Erythroblast (primary cell): ENCODE measurements around the gene DOCK1.

Experiments used
- DNase-seq, 2 experiments: peaks; one replicate each; lab custom pipeline; 2025; lab: John Stamatoyannopoulos, UW
- GATA1 ChIP-seq: IDR thresholded peaks from 2 replicates; pipeline ENCODE4 v1.6.1; 2011; ENCODE audit warnings: low read depth, mild to moderate bottlenecking, control low read depth, low read length, moderate library complexity
- POLR2A ChIP-seq: IDR thresholded peaks from 2 replicates; pipeline ENCODE4 v1.6.1; 2011; ENCODE audit warnings: mild to moderate bottlenecking, low read length

Gene DOCK1

DNA sequence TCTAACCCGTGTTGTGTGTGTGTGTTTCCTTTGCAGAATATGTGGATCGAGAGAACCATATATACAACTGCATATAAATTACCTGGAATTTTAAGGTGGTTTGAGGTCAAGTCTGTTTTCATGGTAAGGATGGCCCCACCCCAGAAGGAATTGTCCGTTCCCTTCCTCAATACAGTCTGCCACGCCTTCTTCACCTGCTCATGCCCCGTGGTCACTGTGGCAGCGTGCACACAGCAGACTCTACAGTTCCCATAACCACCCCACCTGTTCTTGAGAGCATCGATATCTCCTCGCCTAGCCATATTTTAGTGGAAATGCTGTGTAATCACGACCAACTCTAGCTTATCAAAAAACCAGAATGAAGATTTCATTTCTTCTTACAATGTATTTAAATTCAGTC lies 509.9 kb downstream of the DOCK1 start:
- no peak for DNase-seq
- TF ChIP-seq GATA1 (no peak), POLR2A (no peak)

DNA sequence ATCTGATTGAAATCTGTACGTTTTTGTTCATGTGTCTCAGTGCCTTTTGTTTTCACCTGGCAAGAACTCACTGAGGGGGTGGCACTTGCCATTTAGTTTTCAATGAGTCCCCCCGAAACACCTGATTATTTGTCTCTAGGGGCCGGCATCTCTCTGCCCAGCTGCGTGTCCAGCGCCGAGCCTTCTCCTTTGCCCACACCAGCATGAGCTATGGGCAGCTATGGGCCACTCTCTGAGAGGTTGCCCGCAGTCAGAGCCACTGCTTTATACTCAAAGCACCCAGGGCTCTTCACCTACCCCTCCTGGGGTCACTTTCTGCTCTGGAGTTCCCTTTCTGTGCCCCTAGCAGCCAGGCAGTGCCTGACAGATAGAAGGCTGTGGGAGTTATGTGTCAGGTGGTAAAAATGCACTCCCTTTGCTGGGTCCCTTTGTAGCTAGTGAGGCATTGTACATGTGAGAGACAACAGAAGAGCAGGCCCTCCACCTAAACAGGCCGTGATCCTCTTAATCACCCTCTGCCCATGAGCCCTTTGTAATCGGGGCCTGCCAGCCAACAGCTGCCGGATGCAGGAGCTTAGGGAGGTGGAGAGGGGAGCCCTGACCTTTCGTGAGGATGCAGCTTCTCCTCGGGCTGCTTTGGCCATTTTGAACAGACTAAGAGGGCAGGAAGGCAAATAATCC lies 510.8 kb downstream of the DOCK1 start:
- TF ChIP-seq POLR2A = no peak
- no peak for TF ChIP-seq GATA1

DNA sequence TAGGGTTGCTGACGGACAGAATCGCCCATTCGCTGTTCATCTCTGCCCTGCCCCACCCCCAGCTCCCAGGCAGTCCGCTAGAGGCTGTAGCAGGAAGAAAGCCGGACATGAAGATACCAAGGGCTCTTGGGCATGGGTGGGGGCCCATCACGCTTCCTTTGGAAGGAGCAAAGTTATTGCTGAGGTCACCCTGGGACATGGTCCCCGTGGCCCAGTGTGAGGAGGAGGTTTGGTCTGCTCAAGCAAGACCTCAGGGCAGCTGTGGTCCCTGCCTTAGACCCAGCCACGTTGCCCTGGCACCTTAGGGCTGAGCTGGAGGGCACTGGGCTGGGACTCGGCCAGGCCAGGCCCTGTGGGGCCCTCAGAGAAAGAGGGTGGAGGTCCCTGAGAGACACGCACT lies 511.8 kb downstream of the DOCK1 start:
- TF ChIP-seq GATA1 (no peak), POLR2A (no peak)
- DNase-seq = no peak

More for the DNA sequence above, 510.8 kb downstream of the DOCK1 start:
- no peak for DNase-seq

DNA sequence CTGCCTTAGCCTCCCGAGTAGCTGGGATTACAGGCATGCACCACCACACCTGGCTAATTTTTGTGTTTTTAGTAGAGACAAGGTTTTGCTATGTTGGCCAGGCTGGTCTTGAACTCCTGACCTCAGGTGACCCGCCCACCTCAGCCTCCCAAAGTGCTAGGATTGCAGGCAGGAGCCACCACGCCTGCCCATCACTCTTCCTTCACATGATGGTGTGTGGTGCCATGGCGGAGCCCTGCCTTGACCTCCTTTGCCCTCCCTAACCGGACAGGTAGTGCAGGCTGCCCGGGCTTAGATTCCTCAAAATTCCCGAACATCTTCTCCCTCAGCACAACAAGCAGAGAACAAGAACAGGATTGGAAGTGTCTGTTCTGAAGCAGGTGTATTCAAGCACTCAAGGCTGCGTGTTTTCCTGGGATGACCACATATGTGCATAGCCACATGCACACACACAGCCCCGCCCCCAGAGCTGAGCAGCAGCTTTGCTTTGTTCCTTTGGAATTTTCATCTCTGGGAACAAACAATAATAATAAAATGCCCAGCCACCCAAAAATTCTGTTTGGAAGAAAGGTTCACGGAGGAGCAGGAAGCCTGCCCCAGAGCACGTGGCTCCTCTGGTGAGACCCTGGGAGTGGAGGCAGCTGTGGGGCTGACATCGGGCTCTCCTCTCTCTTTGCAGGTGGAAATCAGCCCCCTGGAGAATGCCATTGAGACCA lies 512.6 kb downstream of the DOCK1 start:
- TF ChIP-seq GATA1 (no peak), POLR2A (no peak)
- DNase-seq = no peak

DNA sequence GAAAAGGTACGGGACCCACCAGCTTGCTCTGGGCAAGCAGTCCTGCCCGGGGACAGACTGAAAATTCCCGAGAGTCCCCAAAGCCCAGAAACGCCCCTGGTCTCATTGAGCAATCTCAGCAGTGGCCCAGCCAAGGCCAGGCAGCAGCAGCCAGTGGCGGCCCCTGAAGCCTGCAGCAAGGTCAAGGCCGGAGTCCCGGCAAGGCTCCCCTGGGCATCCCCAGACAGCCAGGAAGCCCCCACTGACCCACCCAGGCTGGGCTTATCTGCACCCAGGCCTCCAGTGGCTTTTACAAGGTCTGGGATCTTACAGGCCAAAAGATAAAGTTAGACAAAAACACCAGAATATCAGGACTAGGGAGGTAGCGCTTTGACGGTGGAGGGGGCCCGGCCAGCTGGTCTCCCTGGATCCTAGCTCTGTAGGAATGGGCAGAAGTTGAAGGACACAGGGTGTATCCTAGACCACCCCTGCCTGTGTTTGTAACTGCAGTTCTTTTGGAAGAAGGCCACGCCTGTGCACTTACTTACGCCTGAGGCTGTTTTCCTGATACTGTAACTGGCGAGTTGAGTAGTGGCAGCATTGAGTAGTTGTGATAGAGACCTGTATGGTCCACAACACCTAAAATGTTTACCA lies 513.4 kb downstream of the DOCK1 start:
- TF ChIP-seq GATA1 (no peak), POLR2A (no peak)
- DNase-seq = no peak

DNA sequence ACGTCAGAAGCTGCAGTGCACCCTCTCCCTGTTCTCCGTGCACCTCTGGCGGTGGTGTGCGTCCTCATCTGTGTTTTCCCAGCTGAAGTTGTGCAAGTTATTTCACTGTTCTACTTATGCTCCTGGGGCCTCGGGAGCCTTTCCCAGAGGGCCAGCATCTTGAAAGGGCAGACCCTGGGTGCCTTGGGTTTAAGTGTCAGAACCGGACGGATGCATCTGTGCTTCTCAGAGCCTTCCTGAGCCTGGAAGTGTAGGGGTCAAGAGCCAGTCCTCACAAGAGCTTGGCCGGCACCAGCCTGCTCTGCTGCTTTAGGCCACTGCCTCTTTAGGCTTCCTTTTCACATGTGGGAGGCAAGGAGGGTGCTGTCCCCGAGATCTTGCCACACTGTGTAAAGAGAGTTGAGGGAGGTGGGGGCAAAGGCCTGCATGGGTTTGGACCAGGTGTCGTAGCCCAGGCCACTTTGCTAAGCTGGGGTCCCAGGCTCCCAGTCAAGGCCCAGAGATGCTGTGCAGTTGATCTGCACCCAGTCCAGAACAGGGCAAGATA lies 515.0 kb downstream of the DOCK1 start:
- TF ChIP-seq POLR2A = no peak
- TF ChIP-seq GATA1 = no peak

DNA sequence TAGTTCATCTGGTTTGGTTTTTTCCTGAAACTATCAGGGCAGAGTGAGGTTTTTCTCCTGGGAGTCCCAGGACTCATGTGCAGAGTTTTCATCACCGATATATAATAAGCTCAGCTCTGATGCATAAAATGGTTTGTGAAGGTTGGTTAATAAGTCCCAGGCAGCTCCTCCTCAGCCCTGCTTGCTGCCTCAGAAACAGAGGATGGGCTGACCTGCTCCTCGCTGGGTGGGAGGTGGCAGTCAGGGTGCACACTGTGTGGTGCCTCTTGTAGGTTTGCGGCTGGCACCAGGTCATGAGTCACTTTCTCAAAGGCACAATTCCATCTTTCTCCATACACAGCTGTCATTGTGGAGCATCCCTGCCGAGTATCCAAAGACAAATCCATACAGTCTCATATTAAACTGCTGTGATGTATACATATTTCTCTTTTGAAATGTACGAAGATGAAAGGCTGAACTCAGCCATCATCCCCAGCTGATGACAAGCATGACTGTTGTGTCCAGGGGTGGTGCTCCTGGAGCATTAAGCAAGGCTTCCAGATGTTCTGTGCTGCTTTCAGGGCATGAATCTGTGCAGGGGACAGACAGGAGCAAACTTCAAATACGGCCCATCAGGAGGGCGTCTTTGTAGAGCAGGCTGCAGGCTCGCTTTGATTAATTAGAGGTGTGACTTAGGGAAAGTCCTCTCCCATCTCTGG lies 518.1 kb downstream of the DOCK1 start:
- TF ChIP-seq POLR2A = no peak
- DNase-seq = no peak

More for the DNA sequence above, 515.0 kb downstream of the DOCK1 start:
- DNase-seq = no peak

DNA sequence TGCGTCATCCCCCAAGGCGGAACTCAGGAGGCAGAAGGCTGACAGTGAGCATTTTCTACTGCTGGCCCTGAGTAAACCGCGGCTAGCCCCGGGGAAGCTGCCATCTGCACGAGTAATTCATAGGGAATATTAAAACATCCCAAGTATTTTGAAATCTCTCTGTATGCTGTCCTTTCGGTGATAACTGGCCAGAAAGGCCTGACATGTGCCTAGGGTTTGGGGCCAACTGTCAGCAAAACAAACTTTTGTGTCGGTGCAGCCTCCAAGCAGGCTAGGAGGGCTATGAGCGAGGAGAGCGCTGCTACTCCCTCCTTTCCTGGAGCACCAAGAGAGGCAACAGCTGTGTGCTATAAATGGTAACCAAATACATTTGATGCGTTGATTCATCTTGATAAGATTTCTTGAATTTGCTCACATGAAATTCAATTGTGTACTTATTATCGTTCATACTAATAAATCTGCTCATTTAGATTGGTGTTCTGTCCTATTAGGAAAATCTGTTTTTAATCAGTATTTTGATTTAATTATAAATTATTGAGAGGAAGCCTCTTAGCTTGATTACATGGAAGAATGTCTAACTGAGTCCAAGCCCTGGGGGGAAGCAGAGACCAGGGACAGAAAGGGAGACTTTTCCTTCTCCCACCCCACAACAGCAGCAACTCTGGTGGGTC lies 519.5 kb downstream of the DOCK1 start:
- no peak for DNase-seq
- TF ChIP-seq POLR2A = no peak
- no peak for TF ChIP-seq GATA1

DNA sequence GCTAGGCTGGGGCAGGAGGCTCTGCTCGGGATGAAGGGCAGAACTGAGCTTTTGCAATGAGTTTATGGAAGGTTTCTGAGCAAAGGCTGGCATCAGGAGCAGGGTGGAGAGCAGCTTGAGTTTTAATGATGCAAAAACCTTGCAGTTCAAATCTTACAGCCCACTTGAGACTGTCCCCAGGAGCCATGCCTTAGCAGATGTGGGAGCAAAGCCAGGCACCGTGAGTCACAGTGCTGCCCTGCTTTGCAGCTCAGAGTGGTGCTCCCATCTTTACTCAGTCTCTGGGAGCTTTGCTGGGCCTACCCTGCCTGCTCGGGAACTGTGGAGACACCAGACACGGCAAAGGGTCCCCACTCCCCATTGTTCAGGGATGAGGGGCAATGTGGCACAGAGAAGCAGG lies 521.5 kb downstream of the DOCK1 start:
- no peak for DNase-seq
- no peak for TF ChIP-seq GATA1
- no peak for TF ChIP-seq POLR2A

DNA sequence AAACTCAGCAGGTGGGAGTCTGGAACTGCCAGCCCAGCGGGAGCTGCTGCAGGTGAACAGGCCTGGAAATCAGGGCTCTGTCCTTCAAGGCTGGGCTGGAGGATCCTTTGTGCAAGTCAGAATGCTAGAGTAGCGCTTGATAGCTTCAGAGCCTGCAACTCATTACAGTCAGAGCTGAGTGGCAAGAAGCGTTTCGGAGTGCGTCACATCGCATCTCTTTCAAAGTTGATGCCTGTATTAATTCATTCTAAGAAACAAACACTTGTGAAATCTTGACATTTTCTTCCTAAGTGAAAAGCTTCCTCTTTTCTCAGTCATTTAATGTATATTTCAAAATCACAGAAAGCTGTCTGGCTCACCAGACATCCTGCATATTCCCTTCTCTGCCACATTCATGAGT lies 522.7 kb downstream of the DOCK1 start:
- TF ChIP-seq POLR2A = no peak
- TF ChIP-seq GATA1 = no peak
- DNase-seq = no peak

DNA sequence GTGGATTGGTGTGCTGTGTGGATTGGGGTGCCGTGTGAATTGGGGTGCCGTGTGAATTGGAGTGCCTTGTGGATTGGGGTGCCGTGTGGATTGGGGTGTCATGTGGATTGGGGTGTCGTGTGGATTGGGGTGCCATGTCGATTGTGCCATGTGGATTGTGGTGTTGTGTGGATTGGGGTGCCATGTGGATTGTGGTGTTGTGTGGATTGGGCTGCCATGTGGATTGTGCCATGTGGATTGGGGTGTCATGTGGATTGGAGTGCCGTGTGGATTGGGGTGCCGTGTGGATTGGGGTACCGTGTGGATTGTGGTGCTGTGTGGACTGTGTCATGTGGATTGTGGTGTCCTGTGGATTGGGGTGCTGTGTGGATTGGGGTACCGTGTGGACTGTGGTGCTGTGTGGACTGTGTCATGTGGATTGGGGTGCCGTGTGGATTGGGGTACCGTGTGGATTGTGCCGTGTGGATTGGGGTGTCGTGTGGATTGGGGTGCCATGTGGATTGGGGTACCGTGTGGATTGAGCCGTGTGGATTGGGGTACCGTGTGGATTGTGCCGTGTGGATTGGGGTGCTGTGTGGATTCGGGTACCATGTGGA lies 523.3 kb downstream of the DOCK1 start:
- no peak for DNase-seq
- no peak for TF ChIP-seq GATA1

DNA sequence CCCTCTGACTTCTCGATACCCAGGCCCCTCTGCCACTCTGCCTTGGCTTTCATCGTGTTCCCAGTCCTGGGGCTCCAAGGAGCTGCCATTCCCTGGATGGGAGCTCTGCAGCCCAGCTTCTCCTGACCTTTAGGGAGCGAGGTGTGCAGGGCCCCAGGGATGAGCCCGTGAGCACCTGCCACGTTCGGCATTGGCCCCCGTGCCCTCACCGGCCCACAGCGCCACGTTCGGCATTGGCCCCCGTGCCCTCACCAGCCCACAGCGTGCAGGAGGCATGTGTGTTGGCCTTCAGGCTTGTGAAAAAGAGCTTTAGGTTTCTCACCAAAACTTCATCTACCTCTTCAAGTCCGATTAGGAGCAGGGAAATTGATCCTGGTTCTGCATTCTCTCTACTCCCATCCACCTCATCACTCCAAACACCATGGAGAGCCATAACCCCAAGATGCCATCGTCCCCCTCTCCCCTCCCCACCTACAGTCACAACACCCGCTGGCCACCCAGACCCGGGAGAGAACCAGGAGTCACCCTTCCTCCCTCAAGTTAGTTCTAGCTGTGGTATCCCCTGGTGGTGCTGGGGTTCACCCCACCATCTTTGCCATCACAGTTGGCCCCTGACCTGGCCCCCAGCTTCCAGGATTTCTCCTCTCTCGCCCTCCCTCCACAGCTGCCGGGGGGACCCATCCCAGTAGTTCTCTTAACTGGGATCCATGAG lies 524.5 kb downstream of the DOCK1 start:
- TF ChIP-seq GATA1 (no peak), POLR2A (no peak)

More for the DNA sequence above, 524.5 kb downstream of the DOCK1 start:
- DNase-seq = no peak
